IPS-NIHi7 (cell line): Measurements from ENCODE around the gene ZNF543.
A peak's percentile ranks its signal among the peaks of the same experiment; 100 is the strongest.
"Not testable (repeated sequence)": the region's sequence is repeated elsewhere in the genome, so short reads cannot be mapped to it uniquely, and the experiment has no call there.

ENCODE experiments used
- DNase-seq: peaks from one replicate; pipeline ENCODE4 v3.0.0; 2012; ENCODE audit warnings: mixed read lengths; ENCODE audit errors: extremely low spot score

The ZNF543 gene

DNA sequence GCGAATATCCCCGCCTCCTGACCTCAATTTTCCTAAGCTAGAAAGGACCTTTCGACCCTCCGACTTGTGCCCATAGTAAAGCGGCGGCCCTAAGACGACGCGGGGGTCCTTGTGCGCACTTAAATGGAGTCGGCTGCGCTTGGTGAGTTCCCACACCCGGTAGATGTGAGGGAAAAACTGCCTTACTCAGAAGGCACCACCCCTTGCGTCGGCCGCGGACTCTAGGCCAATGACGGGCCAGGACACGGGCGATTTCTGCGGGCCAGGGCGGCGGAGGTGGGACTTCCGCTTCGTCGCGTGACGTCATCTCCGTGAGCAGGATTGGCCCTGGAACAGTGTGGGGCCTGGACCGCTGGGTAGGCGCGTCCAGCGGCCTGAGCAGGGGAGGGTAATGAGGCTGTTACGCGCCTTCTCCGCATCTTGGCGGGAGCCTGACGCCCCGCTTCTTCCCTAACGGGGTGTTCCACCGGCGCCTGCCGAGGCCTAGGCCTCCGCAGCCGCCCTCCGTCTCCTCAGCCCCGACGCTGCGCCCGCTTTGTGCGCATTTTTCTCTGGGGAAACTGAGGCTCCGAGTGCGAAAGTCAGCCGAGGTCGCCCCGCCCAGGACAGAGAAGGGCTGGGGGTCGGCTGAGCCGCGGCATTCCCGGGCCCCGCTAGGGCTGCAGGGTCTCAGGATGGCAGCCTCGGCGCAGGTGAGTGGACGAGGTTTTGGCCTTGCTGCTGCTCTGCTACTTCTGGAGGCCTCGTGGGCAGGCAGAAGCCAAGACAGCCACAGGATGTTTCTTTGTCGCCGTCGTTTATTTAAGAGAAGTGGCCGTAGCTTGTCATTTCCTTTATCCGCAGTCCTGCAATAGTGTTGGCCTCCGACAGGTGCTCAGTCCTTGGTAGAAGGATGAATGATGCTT lies at the start of gene ZNF543:
TSS of gene ZNF543 (plus strand) at position 293 of the 905 bp plus-strand sequence. CDS start at position 675, 382 bp downstream.
- DNase-seq = peak; percentile 100

DNA sequence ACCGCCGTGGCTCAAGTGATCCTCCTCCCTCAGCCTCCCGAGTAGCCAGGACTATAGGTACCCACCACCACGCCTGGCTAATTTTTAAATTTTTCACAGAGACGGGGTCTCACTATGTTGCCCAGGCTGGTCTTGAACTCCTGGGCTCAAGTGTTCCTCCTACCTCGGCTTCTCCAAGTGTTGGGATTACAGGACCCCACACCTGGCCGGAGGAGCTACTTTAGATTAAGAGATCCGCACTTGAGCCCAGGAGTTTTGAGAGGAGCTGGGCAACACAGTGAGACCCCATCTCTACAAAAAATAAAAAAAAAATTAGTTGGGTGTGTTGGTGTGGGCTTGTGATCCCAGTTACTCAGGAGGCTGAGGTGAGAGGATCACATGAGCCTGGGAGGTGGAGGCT lies 49.0 kb upstream of the ZNF543 start:
- no peak for DNase-seq

DNA sequence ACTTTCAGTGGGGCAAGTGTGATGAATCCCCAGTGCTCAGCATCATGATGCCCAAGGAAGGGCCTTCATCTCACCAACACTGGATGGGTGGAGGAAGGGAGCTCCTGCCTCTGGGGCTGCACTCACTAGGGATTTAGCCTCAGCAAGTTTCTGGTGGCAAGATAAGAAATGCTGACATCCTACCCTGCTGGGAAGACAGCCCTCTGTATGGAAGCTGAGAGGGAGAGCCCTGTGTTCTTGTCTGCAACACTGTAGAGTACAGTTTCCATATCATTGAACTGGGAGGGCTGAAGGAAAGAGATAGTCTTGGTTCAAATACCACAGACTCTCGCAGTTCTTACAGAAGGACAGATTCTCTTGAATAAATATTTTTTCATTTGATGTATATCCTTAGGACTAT lies 47.3 kb upstream of the ZNF543 start:
- DNase-seq = no peak

DNA sequence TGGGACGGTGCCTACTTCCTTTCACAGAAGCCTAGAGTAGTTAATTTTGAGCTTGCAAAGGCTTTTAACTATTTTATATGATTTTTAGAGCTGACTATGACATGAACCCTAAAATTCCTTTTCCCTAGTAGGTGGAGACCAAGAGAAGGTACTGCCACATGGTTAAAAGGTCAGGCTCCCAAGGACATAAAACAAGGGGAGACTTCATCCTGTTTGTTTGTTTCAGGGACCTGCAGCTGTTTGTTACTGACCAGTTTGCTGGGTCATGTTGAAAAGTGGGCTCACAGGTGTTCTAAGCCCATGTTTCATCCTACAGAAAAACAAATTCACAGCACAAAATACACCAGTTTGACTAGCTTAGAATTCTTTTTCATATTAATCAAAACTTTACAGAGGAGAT lies 43.8 kb upstream of the ZNF543 start:
- no peak for DNase-seq

- DNase-seq = not testable (repeated sequence)
These were observed 41.8 kb upstream of the ZNF543 start for GRCh38 chr19:57278481-57278880.

DNA sequence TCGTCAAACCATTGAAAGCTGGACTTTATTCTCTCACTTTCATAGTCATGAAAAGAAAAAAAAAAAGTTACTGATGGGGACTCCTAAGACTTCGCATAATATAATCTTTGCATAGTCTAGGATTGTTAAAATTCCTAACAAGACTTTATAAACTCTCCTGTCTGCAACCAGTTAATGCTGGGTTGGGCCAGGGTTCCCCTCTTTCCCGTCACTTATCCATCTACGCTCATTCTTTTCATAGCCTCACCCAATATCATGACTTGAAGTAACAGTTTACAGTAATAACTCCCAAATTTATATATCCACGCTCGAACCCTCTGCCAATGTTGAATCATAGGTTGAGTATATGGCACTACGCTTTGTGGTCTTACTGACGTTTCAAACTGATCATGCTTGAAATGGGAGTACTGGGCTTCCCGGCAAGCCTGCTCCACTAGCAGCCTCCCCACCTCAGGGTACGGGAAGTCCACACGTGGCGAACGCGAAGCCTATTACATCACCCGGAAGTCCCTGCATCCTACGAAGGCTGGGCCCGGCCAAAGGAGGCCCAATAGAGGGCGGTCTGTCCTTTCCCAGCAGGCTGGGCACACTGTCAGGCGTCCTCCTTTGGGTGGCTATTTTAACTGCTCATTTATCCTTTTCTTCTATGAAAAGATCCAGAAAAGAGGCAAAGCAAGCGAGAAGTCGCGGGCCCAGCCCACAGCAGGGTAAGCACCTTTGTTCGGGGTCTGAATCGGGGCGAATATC lies 40.7 kb upstream of the ZNF543 start:
- DNase-seq = peak; percentile 95

DNA sequence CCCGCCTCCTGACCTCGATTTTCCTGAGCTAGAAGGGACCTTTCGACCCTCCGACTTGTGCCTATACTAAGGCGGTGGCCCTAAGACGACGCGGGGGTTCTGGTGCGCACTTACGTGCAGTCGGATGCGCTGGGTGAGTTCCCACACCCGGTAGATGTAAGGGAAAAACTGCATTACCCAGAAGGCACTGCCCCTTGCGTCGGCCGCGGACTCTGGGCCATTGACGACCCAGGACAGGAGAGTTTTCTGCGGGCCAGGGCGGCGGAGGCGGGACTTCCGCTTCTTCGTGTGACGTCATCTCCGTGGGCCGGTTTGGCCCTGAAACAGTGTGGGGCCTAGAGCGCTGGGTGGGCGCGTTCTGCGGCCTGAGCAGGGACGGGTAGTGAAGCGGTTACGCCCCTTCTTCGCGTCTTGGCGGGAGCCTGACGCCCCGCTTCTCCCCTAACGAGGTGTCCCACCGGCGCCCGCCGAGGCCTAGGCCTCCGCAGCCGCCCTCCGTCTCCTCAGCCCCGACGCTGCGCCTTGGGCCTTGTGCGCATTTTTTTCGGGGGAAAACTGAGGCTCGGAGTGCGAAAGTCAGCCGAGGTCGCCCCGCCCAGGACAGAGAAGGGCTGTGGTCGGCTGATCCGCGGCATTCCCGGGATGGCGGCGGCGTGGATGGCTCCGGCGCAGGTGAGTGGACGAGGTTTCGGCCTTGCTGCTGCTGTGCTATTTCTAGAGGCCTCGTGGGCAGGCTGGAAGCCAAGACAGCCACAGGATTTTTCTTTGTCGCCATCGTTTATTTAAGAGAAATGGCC lies 39.9 kb upstream of the ZNF543 start, which contains the start of gene ZNF460:
TSS of gene ZNF460 (plus strand) at position 321 of the 797 bp plus-strand sequence. CDS start at position 643, 322 bp downstream.
- DNase-seq = peak; percentile 99

- no peak for DNase-seq
These were observed 39.3 kb upstream of the ZNF543 start for GRCh38 chr19:57280962-57281400.

GRCh38 chr19:57282011-57282643 lies 38.1 kb upstream of the ZNF543 start:
- DNase-seq = no peak

- DNase-seq = no peak
These were observed 31.9 kb upstream of the ZNF543 start for GRCh38 chr19:57288373-57288772.

DNA sequence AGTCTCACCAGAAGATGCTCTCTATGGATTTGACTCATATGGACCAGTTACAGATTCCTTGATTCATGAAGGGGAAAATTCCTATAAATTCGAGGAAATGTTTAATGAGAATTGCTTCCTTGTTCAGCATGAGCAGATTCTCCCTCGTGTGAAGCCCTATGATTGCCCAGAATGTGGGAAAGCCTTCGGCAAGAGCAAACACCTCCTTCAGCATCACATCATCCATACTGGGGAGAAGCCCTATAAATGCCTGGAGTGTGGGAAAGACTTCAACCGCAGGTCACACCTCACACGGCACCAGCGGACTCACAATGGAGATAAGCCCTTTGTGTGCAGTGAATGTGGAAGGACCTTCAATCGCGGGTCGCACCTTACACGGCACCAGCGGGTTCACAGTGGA lies 29.3 kb upstream of the ZNF543 start:
- no peak for DNase-seq

DNA sequence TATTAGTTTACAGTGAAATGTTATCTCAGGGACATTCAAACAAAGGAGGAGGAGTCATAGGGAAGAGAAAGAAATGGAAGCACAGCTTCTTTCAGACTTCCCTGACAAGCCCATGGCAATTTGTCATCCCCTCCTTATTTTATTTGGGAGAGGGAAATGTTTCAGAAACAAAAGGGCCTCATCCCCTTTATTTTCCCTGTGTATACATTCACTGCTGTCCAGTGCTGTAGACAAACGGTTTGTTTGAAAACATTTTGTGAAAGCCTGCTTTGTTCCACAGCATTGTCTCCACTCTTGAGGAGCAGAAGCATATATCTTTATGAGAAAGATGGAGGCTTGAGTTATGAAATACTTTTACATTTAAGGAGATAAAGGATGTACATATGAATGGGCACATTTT lies 27.7 kb upstream of the ZNF543 start:
- no peak for DNase-seq

DNA sequence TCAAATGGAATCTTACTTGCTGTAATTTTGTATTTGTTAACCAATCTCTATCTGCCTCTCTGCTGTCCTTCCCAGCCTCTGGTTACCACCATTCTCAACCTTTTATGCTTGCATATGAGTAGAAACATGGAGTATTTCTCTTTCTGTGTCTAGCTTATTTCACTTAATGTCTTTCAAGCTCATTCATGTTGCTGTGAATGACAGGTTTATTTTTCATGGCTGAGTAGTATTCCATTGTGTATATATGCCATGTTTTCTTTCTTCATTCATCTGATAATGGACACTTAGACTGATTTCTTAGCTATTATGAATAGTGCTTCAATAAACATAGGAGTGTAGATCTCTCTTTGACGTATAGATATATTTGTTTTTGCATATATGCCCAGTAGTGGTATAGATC lies 26.6 kb upstream of the ZNF543 start:
- DNase-seq = no peak

DNA sequence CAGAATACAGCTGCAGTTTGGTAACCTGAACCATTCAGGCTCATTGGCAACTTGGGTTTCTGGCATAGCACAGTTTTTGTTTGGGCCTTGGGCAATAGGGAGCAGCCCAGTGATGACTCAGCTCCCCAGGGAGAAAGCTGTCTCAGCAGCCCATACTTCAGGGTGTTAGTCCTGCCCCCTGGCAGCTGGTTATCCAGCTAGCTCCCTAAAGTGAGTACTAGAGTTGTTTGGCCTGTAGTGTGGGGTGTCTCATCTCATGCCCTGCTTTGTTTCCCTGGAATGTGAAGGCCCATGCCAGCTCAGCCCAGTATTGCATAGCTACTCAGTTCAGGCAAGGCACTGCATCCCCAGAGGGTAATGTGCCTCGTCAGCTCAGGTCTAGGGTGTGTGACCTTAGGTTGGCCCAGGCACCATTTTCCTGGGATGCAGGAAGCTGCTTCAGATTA lies 18.2 kb upstream of the ZNF543 start:
- no peak for DNase-seq

GRCh38 chr19:57302727-57303401 lies 17.4 kb upstream of the ZNF543 start:
- DNase-seq = no peak

DNA sequence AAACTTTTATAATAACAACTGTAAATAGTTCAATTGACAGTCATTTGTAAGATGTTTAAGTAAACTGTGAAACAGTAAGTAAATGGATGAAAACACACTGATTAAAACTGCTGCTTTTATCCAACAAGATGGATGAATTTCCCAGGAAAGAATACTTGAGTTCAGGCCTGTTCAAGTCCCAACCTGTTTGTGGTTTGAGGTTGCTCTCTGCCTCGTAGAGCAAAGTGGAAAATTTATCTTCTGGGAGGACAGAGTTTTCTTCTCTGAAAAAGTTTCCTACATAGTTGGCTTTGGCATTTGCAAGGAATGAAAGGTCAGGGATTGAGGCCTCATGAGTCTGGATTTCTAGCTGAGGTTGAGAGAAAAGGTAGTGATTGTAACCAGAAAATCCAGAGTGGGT lies 15.2 kb upstream of the ZNF543 start:
- DNase-seq = no peak

- no peak for DNase-seq
These were observed 11.8 kb upstream of the ZNF543 start for GRCh38 chr19:57308514-57308913.

DNA sequence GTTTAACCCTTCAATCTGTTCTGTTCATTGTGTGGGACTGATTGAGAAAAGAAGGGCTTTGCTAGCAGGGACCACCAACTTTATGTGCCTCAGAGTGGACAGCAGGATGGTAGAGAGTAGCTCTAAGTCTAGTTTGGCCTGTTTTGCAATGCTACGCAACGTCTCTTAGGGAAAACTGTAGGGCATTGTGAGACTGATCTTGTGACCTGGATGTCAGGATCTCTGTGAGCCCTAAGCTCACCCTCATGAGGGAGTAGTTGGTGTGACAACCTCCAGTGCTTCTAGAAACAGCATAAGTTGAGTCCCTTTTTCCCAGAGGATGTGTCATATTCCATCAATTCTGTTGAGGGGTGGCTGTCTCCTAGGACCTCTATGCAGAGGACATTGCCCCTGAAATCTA lies 9.5 kb upstream of the ZNF543 start:
- no peak for DNase-seq

- DNase-seq = no peak
These were observed 6.1 kb upstream of the ZNF543 start for GRCh38 chr19:57314146-57314545.

GRCh38 chr19:57317503-57317902 lies 2.8 kb upstream of the ZNF543 start:
- peak; percentile 41 for DNase-seq

GRCh38 chr19:57319869-57320179 lies 448 bp upstream of the ZNF543 start:
- no peak for DNase-seq
